DMS114 treated with DMSO at 0.1 percent for 48 hours (cell line): Measurements from ENCODE around the gene CAPN12.

Experiments used
- DNase-seq: peaks from one replicate; lab custom pipeline; 2025; ENCODE audit not compliant: unreplicated experiment; lab: John Stamatoyannopoulos, UW

Gene CAPN12

DNA sequence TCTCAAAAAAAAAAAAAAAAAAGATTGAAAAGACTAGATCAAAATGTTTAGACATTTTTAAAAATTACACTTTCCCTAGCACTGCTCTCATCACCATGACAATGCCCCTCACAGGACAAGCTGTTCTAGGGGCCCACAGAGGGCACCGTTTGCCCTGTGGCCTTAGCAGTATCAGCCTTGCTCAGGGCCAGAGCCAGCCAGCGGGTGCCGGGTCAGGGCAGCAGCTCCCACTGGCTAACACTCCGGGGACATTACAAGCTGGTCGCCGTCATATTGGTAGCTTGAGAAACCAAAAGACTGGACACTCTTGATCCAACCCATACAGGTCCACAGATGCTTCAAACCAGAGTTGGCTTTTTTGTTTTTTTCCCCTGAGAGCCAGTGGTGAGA is 18.0 kb downstream of the CAPN12 start:
- no peak for DNase-seq

DNA sequence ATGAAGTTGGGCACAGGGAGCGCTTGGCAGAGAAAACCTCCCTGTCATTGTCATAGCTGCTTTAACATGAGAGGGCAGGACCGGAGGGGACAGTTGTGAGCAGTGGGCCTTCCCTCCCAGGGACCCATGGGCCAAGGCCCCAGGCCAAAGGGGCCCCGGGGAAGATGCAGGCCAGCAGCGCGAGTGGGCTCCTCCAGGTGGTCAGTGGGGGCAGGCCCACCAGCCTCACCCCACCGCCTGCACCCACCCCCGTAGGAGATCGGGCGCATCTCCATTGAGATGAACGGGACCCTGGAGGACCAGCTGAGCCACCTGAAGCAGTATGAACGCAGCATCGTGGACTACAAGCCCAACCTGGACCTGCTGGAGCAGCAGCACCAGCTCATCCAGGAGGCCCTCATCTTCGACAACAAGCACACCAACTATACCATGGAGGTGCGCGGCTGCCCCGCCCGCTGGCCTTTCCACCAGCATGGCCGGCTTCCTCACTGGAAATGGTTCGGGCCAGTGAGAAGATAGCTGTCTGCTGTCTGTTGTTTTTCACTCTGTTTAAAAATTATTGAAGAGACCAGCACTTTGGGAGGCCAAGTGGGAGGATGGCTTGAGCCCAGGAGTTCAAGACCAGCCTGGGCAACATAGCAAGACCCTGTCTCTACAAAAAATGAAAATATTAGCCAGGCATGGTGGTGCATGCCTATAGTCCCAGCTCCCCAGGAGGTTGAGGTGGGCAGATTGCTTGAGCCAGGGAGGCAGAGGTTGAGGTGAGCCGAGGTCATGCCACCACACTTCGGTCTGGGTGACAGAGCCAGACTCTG is 18.6 kb downstream of the CAPN12 start:
- DNase-seq = no peak

DNA sequence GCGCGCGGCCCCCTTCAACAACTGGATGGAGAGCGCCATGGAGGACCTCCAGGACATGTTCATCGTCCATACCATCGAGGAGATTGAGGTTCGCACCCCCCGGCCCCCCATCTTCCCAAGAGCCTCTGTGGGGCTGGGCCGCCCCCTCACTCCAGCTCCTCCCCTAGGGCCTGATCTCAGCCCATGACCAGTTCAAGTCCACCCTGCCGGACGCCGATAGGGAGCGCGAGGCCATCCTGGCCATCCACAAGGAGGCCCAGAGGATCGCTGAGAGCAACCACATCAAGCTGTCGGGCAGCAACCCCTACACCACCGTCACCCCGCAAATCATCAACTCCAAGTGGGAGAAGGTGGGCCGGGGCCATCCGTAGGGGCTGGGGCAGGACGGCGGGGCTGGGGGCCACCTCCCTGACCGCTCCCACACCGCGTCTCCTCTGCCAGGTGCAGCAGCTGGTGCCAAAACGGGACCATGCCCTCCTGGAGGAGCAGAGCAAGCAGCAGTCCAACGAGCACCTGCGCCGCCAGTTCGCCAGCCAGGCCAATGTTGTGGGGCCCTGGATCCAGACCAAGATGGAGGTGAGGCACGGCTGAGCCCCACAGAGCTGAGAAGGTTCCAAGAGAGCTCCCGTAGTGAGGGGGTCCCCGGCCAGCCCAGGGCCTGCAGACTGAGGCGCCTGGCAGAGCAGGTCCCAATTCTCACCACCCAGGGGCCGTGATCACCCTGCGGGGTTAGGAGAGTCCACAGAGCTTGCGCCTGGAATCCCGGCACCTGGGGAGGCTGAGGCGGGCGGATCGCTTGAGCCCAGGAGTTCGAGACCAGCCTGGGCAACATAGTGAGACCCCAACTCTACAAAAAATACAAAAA is 20.1 kb downstream of the CAPN12 start:
- DNase-seq = no peak

DNA sequence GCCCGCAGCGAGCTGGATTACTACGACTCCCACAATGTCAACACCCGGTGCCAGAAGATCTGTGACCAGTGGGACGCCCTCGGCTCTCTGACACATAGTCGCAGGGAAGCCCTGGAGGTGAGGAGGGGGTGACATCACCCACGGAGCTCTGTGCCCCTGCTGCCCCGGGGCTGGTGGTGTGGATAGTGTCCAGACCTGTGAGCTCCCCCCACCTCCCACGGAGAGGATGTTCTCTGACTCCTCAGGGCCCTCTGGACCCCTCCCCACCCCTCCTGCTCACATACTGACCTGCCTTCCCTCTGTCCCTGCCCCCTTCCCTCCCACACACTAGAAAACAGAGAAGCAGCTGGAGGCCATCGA is 20.7 kb downstream of the CAPN12 start:
- no peak for DNase-seq

DNA sequence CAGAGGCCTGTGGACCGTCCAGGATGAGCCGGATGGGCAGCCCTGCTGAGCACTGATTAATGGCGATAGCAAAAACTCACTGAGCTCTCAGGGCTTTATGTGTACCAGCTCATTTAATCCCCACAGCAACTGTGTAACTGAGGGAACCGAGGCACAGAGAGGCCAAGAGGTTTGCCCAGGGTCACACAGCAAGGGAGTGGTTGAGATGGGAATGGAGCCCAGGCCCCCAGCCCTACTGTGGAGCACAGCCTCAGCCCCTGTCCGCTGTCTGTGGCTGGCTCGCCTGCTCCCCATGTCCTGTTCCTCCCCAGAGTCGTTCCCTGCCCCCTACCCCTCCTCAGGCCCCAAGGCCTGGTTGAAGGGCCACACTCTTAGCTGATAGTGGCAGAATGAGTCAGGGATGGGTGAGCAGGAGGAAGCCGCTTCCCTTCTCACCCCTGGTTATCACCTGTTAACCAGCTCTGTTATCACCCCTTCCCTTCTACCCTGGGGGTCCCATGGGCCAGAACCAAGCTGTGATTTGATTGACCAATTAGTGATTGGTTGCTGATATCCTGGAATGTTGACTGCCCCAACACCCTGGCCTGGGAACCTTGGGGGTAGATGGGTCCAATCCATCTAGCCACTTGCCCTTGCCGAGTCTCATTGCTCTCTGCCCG is 21.2 kb downstream of the CAPN12 start:
- no peak for DNase-seq

DNA sequence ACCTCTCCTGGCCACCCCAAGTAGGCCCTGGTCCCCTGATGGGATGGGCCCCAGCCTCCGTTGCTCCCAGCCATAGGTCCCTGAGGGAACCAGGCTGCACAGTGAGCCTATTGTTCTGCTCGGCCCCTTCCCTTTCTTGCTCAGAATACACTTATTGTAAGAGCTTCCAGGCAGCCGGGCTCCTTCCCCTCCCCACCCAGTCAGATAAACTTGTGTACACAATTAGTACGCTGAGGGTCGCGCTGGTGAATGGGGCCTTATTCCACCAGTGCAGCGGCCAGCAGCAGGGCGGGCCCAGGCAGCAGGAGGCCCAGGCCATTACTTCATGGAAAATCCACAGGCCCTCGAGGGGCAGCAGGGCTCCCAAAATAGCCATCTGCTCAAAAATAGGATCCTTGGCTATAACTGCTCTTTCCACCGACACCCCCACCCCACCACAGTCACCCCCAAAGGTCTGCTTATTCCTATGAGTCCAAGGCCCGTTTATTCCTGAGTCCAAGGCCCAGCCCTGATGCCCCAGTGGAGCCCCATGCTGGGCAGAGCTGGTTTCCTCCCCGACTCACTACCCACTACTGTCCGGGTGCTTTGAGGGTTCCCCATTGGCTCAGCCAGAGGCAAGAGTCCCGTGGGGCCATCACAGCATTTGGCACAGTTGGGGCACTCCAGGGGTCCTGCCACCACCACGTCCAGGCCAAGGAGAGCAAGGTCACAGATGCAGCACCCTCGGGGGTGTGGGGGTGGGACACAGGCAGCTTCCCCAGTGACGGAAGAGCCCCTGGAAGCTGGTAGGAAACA is 22.1 kb downstream of the CAPN12 start:
- no peak for DNase-seq

DNA sequence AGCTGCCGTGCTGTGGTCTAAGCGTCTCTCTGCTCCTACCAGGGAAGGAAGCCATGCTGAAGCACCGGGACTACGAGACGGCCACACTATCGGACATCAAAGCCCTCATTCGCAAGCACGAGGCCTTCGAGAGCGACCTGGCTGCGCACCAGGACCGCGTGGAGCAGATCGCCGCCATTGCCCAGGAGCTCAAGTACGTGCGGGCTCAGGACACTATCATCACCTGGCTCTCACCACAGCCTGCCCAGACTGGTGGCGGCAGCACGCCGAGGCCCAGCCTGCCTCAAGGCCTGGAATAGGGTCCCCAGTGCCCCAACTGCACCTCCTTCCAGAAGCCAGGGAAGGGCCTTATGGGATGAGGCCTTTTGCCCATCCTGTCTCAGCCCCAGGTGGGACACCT is 22.8 kb downstream of the CAPN12 start:
- no peak for DNase-seq

DNA sequence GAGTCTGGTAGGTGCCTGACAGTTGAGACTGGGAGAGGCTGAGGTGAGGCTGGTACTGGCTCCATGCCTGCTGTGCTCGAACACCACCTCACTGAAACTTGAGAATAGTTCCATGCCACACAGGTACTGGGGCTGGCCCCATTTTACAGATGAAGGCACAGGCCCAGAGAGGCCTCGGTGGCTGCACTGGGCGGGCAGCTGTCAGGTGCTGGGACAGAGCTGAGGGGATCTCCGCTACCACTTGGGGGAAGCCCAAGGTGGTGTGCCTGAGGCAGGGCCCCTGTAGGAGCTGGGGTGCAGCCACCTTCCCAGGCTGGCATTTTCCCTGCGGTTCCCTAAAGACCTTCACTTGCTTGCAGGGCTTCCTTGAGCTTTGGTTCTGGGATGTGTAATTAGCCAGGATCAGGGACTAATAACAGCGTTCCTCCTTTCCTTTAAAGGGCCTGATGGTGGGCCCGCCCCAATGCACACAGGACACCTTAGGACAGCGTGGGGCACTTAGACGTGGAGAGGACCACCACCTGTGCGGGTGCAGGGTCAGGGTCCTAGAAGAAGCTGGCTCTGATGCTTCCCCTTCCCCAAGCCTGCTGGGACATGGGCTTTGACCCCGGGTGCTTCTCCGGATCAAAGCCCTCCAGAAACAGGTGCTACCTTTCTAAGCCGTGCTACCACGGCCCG is 23.6 kb downstream of the CAPN12 start:
- no peak for DNase-seq

DNA sequence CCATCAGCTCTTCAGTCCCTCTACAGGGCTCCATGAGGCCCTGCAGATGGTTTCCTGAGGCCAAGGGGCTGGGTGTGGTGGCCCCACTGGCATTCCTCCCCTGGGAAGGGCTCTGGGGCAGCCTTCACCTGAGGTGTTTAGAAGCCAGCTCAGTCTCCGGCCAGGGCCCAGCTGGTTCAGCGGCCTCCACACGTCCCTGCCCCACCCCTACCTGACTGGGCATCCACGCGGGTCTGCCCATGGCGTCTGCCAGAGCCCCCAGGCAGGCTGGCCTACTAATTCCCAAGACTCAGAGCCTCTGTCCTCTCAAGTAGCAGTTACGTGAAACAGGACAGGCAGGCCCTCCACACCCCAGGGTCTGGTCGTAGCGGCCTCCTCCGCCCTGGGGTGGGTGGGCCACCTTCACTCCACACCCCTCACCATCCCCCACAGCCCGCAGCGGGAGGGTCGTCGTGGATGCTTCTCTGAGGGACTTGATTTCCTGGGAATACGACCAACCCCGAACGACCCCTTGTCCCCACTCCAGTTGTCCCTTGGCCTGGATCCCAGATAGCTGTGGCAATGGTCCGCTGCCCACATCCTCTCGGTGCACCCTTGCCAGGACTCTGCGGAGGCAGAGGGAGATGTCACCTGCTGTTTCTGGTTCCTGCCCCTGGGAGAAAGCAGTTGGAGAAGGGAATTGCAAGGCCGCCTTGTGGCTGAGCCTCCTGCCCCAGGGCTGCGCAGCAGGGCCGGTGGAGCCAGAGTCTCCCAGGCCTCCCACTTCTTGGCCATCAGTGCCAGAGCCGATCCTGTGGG is 24.3 kb downstream of the CAPN12 start:
- DNase-seq = no peak

DNA sequence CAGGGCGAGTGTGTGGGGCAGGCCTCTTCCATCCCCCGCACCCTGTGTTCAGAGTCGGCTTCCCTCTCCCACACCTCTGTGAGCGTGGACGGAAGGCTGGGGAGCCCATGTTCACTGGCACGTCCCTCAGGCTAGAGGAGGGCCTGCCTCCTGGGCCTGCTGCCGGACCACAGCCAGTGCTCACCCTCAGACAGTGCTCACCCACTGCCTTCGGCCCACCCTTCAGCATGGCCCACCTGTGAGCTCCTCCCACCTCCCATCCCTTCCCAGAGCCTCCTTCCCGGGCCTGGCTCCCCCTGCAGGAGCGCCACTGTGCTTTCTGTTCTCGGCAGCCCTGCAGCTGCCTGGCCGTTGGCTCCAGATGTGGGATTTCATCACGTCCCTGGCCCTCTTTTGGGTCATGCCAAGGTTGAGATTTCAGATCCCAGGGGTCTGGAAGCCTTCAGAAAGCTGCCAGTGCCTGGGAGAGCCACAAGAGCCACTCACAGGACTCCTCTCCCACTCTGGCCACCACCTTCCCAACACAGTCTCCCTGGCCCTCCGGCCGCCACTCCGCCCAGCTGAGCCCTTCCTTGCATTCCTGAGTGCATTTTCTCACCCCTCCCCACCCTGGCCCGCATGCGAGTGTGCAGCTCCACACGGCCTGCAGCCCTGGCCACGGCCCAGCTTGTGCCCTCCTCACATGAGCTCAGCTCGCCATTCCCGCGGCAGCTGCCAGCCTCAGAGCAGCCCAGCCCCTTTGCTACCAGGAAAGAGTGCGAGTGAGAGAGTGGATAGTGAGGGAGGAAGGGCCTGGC is 25.3 kb downstream of the CAPN12 start:
- peak; percentile 11 for DNase-seq

DNA sequence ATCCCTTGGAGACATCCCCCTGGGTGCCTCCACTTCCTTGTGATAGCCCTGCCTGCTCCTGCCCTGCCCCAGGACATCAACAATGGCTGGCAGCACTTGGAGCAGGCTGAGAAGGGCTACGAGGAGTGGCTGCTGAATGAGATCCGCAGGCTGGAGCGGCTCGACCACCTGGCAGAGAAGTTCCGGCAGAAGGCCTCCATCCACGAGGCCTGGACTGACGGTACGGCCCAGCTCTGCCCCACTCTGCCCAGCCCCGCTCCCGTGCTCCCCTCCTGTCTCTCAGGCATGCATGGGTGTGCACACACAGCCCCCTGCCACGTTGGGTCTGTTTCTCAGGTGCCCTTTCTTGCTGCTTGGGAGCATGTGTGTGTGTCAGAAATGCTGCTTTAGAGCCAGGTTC is 26.4 kb downstream of the CAPN12 start:
- DNase-seq = no peak

DNA sequence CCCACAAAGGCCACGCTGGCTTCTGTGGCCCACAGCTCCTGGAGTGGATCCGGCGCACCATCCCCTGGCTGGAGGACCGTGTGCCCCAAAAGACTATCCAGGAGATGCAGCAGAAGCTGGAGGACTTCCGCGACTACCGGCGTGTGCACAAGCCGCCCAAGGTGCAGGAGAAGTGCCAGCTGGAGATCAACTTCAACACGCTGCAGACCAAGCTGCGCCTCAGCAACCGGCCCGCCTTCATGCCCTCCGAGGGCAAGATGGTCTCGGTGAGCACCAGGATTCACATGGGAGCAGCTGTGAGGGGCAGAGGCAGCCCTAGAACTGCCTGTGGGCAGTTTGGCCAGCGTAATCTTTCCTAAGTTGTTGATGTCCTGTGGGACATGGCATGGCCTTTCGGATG is 27.2 kb downstream of the CAPN12 start:
- no peak for DNase-seq

DNA sequence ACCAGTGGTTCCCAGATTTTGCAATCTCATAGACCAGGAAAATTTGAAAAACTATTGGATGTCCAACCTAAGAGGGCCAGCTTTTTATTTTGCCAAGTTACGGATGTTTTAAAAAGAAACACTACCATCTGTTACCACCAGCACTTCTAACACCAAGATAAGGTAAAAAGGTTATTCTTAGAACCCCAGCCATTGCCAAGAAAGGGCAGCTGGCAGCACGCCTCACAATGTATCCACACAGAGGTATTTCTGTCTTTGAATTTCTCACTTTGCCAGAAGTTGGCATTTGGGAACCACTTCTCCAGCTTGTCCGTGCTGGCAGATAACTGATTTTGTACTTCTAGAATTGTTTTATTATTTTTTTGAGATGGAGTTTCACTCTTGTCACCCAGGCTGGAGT is 28.7 kb downstream of the CAPN12 start:
- no peak for DNase-seq

DNA sequence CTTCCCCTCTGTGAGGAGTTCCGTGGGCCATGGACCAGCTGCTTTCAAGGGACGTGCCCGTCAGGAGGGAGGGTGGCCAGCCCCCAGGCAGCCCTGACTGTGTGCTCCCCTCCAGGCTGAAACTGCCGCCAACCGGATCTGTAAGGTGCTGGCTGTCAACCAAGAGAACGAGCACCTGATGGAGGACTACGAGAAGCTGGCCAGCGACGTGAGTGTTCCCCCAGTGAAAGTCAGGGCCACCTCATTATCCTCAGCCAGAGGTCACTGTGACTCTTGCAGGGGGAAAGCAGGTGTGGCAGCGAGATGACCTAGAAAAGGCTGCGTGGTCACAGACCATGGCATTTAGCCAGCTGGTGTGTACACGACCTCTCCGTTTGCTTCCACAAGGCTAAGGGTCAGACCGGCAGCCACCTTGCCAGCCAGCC is 29.9 kb downstream of the CAPN12 start:
- DNase-seq = no peak

DNA sequence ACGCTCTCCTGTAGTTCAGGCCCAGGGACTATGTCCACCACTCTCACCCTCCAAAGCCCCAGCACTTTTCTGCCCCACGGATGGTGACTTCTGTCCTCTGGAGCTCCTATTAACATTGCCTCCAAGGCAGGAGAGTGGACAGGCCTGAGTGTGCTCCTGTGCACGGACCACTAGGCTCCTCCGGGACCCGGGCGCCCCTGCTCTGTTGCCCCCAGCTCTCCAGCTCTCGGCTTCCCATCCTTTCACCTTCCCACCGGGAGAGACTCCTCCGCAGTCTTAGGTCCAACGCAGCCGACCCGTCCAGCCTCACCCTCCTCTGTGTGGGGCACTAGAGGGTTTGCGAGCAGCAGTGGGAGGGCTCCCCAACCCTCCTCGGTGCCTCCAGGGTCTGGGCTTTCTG is 30.4 kb downstream of the CAPN12 start:
- DNase-seq = no peak

DNA sequence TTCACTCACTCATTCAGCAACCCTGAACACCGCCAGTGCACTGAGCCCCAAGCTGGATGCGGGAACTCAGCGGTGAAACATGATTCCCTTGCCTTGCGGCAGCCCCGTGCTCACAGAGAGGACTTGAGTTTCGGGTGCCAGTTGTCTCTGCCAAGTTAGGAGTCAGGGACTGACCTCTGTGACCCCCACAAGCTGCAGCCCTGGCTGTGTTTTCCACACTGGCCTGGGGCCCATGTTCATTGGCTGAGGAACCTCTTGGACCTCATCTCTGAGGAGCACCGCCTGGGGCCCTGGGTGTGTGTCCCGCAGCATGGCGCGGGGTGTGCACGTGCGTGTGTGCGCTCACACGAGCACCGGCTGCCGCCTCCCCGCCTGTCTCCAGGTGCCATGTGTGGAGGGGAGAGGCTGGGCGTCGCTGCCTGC is 31.0 kb downstream of the CAPN12 start:
- no peak for DNase-seq

DNA sequence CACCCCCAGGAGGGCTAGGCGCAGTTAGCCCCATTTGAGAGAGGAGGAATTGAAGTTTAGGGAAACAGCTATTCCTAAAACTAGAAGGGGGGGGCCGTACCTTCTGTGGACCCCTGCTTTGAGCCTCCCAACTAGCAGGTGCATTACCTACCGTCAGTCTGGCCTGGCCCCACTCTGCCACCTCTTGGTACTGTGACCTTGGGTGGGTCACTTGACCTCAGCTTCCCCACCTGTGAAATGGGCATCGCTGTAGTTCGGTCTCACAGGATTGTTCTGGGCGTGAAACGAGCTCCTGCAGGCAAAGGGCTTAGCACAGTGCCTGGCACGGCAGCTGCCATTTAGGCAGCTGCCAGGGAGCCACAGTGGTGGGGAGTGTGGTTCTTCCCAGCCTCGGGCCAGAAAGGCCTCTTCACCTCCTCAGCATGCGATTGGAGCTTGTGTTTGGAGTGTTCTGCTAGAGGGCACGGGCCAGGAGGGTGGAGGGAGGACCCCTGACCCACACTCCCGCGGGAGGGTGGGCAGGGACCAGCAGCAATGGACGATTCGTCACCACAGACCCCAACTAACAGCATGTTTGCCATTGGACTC is 32.0 kb downstream of the CAPN12 start:
- DNase-seq = no peak

DNA sequence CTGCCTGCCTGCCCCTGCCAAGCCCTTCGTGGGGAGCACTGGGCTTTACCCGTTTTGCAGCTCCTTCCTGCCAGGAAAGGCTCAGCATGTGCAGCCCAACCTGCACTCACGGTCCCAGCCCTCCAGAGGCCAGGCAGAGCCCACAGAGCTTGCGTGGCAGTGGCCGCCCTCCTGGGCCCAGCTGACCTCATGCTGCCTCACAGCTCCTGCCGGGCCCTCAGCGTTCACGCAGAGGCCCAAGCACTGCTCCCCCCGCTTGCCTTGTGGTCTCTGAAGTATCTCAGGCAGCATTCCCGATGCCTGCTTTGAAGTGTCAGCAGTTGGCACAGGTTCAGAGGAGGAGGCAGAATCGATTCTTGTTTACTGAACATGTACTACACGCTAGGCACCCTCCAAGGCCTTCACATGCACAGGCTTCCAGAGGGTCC is 32.5 kb downstream of the CAPN12 start:
- no peak for DNase-seq
